ENCODE measurements around the gene CCM2L.
A peak's percentile ranks its signal among the peaks of the same experiment; 100 is the strongest.

The CCM2L gene

DNA sequence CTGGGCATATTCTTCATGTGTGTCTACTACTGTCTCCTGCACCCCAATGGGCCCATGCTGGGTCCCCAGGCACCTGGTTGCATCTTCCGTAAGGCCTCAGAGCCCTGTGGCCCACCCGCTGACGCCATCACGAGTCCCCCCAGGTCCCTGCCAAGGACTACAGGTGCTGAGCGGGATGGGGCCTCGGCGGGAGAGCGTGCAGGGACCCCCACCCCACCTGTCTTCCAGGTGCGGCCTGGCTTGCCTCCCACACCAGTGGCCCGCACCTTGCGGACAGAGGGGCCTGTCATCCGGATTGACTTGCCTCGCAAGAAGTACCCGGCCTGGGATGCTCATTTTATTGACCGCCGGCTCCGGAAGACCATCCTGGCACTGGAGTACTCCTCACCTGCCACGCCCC is 13.2 kb upstream of the CCM2L start:
- no peak for DNase-seq

- no peak for DNase-seq
These were observed 12.0 kb upstream of the CCM2L start for GRCh38 chr20:31998246-31998645.

DNA sequence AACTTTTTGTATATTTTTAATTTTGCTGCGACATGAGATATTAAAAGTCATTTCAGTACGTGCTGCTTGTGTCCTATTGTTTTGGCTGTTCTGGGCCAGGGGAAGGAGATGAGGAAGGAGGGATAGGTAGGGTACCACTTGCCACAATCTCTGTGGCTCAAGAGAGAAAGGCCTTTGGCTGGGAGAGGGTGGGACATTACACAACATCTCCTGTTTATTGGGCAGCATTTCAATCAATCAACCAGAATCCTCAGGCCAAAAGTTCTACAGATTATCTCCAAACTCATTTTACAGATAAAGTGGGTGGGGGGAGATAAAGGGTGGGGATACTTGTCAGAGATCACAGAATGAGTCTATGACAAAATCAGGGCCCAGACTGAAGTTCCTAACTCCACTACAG is 6.9 kb upstream of the CCM2L start:
- no peak for DNase-seq

- DNase-seq: peak; percentile 41
These were observed 5.3 kb upstream of the CCM2L start for GRCh38 chr20:32004963-32005362.

- DNase-seq: no peak
These were observed 4.2 kb upstream of the CCM2L start for GRCh38 chr20:32006053-32006452.

- no peak for DNase-seq
These were observed 3.1 kb upstream of the CCM2L start for GRCh38 chr20:32006841-32007786.

GRCh38 chr20:32007787-32008616 is 2.2 kb upstream of the CCM2L start:
- DNase-seq: no peak

DNA sequence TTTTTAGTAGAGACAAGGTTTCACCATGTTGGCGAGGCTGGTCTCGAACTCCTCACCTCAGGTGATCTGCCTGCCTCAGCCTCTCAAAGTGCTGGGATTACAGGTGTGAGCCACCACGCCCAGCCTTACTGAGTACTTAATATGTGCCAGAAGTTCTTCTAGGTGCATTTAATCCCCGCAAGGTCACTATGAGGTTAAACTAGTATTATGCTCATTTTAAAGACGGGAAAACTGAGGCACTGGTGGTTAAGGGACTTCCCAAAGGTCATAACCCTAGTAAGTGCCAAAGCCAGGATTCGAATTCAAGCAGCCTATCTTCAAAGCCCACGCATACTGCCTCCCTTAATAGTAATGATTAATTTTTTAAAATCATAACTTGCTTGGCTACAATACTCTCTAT is 674 bp upstream of the CCM2L start:
- DNase-seq: no peak

- no peak for DNase-seq
These were observed 428 bp downstream of the CCM2L start for GRCh38 chr20:32010666-32011065.

DNA sequence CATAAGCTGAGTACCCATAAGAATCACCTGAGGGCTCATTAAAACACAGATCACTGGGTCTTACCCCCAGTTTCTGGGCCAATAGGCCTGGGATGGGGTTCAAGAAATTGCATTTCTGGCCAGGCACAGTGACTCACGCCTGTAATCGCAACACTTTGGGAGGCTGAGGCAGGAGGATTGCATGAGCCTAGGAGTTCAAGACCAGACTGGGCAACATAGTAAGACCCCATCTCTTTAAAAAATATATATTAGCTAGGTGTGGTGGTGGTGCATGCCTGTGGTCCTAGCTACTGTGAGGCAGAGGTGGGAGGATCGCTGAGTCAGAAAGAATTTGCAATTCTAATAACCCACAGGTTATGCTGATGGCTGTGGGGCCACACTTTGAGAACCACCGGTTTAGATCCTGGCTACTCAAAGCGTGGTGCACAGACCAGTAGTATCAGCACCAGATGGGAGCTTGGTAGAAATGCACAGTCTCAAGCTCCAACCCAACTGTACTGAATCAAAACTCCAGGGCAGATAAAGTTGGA is 2.0 kb downstream of the CCM2L start:
- DNase-seq: no peak

GRCh38 chr20:32013326-32013725 is 3.1 kb downstream of the CCM2L start:
- no peak for DNase-seq

GRCh38 chr20:32017711-32018251 is 7.5 kb downstream of the CCM2L start:
- no peak for DNase-seq

DNA sequence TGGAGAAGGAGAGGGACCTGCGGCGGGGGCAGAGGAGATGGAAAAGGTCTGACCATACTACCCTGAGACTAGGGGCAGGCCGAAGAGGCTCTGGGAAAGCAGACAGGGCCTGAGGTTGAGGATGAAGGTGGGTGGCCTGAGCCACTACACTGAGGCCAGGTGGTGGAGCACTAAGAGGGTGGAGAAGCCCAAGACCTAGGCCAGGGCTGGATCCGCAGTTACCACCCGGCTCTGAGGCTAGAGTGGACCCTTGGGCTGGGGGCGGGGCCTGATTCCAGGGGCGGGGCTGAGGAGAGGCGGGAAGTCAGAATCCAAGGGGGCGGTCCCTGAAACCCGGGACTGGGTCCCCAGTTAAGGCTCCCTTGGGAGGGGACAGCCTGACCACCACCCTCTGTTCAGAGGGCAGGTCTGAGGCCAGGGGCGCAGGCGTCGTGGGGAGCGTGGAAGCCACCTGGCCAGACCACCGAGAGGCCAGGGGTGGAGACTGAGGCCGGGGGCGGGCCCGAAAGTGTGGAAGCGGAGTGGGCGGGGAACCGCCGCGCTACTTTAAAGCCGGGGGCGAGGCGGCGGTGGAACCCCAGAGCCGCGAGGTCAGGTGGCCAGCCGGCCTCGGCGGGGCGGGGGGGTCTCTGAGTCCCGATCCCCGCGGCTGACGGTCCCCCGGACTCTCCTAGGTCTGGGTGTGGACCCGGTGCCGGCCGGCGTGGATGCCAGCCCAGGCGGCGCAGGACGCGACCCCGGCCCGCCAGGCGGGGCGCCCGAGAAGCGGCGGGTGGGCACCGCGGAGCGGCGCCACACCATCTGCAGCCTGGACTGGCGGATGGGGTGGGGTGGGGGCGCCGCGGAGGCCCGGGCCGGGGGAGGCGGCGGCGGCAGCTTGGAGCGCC is 8.3 kb downstream of the CCM2L start:
- DNase-seq: no peak

DNA sequence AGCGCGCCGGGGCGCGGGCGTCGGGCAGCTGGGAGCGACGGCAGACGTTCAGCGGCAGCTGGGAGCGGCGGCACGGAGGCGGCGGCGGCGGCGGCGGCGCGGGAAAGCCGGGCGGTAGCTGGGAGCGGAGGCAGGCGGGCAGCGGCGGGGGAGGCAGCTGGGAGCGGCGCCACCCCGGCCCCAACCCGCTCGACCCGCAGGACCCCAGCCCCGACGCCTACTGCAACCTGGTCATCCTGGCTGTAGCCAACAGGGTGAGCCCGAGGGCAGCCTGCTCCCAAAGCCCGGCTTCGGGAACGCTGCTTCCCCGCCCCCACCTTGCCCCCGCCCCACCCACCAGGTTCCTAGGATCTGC is 8.9 kb downstream of the CCM2L start:
- no peak for DNase-seq

DNA sequence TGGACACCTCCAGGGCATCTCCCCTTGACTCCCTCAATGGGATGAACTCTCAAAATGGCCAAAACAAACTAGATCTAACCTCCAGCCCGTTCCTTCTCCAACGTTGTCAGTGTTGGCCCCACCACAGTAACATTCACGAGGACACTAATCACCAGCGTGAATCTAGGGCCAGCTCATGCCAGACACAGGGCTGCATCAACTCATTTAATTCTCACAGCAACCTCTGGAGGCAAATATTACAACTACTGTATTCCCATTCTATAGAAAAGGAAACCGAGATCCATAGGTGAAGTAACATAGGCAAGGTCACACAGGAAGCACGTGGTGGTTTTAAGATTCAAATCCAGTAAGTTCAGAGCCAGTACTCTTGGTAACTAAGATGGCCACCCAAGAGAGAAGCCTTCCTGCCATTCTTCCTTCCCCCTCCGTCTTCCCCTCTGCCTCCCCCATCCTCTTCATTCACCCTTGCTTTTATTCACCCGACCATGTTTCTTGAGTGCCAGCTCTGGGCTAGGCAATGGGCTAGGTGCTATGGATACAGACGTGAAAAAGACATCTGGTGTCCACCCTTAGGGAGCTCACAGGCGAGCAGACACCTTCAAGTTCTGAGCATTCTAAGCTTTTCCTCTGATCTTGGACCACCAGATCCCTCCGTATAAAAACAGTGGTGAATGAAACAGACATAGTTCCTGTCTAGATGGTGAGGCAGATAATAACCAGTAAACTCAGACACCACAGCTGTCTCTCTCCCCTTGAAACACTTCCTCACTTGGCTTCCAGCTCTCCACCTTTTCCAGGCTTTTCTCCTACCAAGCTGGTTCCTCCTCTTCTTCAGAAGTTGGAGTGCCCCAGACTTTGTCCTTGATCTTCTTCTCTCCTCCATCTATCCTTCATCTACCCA is 9.6 kb downstream of the CCM2L start:
- no peak for DNase-seq

DNA sequence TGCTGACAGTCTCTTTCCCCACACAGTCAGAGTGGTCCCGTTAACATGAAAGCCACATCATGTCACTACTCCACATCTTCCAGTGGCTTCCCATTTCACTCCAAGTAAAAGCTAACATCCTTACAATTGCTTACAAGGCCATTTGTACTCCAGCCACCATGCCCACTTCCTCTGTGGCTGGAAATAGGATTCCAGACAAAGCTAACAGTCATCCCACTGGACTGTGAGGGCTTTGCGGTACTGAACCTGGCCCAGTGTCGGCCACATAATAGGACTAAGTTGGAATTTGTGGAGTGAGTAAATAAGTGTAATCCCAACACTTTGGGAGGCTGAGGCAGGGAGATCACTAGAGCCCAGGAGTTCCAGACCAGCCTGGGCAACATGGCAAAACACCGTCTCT is 10.9 kb downstream of the CCM2L start:
- DNase-seq: no peak

DNA sequence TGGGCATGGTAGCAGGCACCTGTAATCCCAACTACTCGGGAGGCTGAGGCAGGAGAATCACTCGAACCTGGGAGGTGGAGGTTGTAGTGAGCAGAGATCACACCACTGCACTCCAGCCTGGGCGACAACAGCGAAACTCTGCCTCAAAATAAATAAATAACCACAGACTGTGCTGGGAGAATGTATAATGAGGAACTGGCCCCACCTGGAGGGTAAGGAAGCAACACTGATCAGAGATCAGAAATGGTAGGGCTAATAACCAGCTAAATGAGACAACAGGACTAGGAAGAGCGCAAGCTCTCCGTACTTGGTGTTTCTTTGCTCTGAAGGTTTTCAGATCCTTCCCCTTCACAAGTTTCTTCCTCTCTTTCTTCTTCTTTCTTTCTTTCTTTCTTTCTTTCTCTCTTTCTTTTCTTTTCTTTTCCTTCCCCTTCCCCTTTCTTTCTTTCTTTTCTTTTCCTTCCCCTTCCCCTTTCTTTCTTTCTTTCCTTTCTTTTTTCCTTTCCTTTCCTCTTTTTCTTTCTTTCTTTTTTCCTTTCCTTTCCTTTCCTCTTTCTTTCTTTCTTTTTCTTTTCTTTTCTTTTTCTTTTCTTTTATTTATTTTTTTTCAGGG is 14.6 kb downstream of the CCM2L start:
- no peak for DNase-seq

GRCh38 chr20:32027643-32028042 is 17.4 kb downstream of the CCM2L start:
- no peak for DNase-seq

- DNase-seq: no peak
These were observed 18.6 kb downstream of the CCM2L start for GRCh38 chr20:32028647-32029372.

GRCh38 chr20:32029561-32029960 is 19.3 kb downstream of the CCM2L start:
- no peak for DNase-seq
